ENCODE results near the gene POLR3B. TPM values are rescaled to one million over a fixed set of nuclear protein-coding genes. Genes with fewer than 3 reads are reported as not detected.

POLR3B gene
- total RNA-seq, 4 donors from 2014 or later: 5.7 to 7.9 (median 6.4) TPM

- peaks cover 2 to 14% (median 9%) of the 10 kb centered on the region in 3 donors for H3K4me1 ChIP-seq
- WGBS, 2 donors (ENCODE audit: low coverage in 1 of 2): no CpG with 5 or more reads among the region's 2 CpGs
Observed at GRCh38 chr12:106433055-106433454, 75.5 kb downstream of the POLR3B start.

GRCh38 chr12:106434526-106434925, 77.0 kb downstream of the POLR3B start:
- no peak overlapping the region for H3K27ac ChIP-seq
- no peaks in the 10 kb centered on the region for H3K4me1 ChIP-seq
- H3K9me3 ChIP-seq: no peaks in the 10 kb centered on the region
- H3K36me3 ChIP-seq: peaks cover 0 to 78% of the 10 kb centered on the region in 2 donors
- no peak for ATAC-seq
- 77% methylated on average over 4 of the region's 4 CpGs for WGBS, 2 donors (ENCODE audit: low coverage in 1 of 2)
- no peaks in the 10 kb centered on the region for H3K27me3 ChIP-seq
- H3K4me3 ChIP-seq: no peak overlapping the region
- TF ChIP-seq EP300 (IDR thresholded peaks at IDR 0.05) (no peak), POLR2A (IDR thresholded peaks at IDR 0.05) (no peak), CTCF (IDR thresholded peaks at IDR 0.05) (no peak), POLR2AphosphoS5 (IDR thresholded peaks at IDR 0.05) (no peak)

More at GRCh38 chr12:106433055-106433454, 75.5 kb downstream of the POLR3B start:
- no peak for ATAC-seq
- peaks cover 0 to 63% of the 10 kb centered on the region in 2 donors for H3K36me3 ChIP-seq
- no peak overlapping the region for H3K4me3 ChIP-seq
- TF ChIP-seq CTCF (IDR thresholded peaks at IDR 0.05): no peak
- no peak for TF ChIP-seq EP300 (IDR thresholded peaks at IDR 0.05)
- no peak for TF ChIP-seq POLR2AphosphoS5 (IDR thresholded peaks at IDR 0.05)
- no peak overlapping the region for H3K27ac ChIP-seq
- no peaks in the 10 kb centered on the region for H3K9me3 ChIP-seq
- no peaks in the 10 kb centered on the region for H3K27me3 ChIP-seq

GRCh38 chr12:106436164-106436563, 78.6 kb downstream of the POLR3B start:
- no peaks in the 10 kb centered on the region for H3K27me3 ChIP-seq
- ATAC-seq: no peak
- H3K4me3 ChIP-seq: no peak overlapping the region
- no peaks in the 10 kb centered on the region for H3K4me1 ChIP-seq
- H3K36me3 ChIP-seq: peaks cover 0 to 82% of the 10 kb centered on the region in 2 donors
- TF ChIP-seq POLR2A (IDR thresholded peaks at IDR 0.05): no peak
- no peak for TF ChIP-seq POLR2AphosphoS5 (IDR thresholded peaks at IDR 0.05)
- no peak for TF ChIP-seq EP300 (IDR thresholded peaks at IDR 0.05)
- no peak for TF ChIP-seq CTCF (IDR thresholded peaks at IDR 0.05)
- H3K27ac ChIP-seq: no peak overlapping the region
- H3K9me3 ChIP-seq: no peaks in the 10 kb centered on the region
- 85 to 91% methylated on average over 5 to 6 of the region's 6 CpGs for WGBS, 2 donors (ENCODE audit: low coverage in 1 of 2)

- H3K36me3 ChIP-seq: peaks cover 0 to 63% of the 10 kb centered on the region in 2 donors
- WGBS, 2 donors (ENCODE audit: low coverage in 1 of 2): 100% methylated on average over 2 of the region's 2 CpGs
Observed at GRCh38 chr12:106442575-106442974, 85.0 kb downstream of the POLR3B start.

More at GRCh38 chr12:106442575-106442974, 85.0 kb downstream of the POLR3B start:
- no peak for ATAC-seq
- no peak overlapping the region for H3K27ac ChIP-seq
- H3K4me1 ChIP-seq: no peaks in the 10 kb centered on the region
- no peaks in the 10 kb centered on the region for H3K9me3 ChIP-seq
- no peaks in the 10 kb centered on the region for H3K27me3 ChIP-seq
- TF ChIP-seq EP300 (IDR thresholded peaks at IDR 0.05) (no peak), POLR2AphosphoS5 (IDR thresholded peaks at IDR 0.05) (no peak), POLR2A (IDR thresholded peaks at IDR 0.05) (no peak), CTCF (IDR thresholded peaks at IDR 0.05) (no peak)
- H3K4me3 ChIP-seq: no peak overlapping the region
